Epithelial cell of esophagus (primary cell): ENCODE results near the gene COG2.

Experiments used
- DNase-seq: peaks from one replicate; pipeline ENCODE4 v3.0.0; 2010; ENCODE audit warnings: low read depth
- H3K4me3 ChIP-seq: 2 replicates; pipeline ENCODE4 v1.5.1; 2011; ENCODE audit warnings: mild to moderate bottlenecking, low read length, control low read depth
- CTCF ChIP-seq: IDR thresholded peaks from 2 replicates; pipeline ENCODE4 v1.5.1; 2011; ENCODE audit warnings: low read depth, mild to moderate bottlenecking, low read length, control low read depth, inconsistent platforms; ENCODE audit not compliant: insufficient read depth; ENCODE audit errors: missing control alignments

The COG2 gene

GRCh38 chr1:230704830-230705229 is 62.5 kb downstream of the COG2 start:
- DNase-seq = no peak
- no peak for TF ChIP-seq CTCF
- no peak overlapping the region for H3K4me3 ChIP-seq

DNA sequence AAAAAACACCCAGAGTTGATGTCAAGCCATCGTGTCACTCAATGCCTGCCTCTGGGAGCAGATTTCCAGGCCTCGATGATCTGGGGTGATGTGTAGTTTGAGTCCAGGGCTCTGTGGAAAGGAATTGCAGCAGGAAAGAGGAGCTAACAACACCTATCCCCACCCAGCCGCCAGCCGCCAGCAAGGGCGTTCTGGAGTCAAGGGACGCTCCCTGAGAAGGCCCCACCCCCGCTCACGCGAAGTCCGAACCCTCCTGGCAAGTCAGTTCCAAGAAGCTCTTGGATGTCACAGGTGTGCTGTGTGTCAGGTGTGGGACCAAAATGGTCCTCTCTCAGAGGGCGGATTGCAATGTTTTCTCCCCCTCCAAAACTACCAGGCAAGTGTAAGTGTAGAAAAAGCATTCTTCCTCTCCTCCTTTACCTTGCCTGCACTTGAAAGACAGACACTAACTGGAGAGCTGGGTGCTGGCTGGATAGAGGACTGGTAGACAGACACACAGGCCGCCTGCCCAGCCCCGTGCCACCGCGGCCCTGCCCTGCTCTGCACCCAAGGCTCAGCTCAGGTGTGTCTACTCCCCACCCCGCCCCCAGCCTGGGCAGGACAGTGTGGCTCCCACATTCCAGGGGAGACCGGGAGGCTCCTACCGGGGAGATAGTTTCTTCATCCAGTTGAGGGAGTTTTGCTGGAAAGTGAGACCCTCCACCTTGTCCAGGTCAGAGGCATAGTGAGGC is 63.2 kb downstream of the COG2 start:
- no peak for TF ChIP-seq CTCF
- no peak for DNase-seq
- no peak overlapping the region for H3K4me3 ChIP-seq

- DNase-seq = no peak
- TF ChIP-seq CTCF = no peak
- H3K4me3 ChIP-seq = no peak overlapping the region
These were observed 63.9 kb downstream of the COG2 start for GRCh38 chr1:230706020-230706699.

DNA sequence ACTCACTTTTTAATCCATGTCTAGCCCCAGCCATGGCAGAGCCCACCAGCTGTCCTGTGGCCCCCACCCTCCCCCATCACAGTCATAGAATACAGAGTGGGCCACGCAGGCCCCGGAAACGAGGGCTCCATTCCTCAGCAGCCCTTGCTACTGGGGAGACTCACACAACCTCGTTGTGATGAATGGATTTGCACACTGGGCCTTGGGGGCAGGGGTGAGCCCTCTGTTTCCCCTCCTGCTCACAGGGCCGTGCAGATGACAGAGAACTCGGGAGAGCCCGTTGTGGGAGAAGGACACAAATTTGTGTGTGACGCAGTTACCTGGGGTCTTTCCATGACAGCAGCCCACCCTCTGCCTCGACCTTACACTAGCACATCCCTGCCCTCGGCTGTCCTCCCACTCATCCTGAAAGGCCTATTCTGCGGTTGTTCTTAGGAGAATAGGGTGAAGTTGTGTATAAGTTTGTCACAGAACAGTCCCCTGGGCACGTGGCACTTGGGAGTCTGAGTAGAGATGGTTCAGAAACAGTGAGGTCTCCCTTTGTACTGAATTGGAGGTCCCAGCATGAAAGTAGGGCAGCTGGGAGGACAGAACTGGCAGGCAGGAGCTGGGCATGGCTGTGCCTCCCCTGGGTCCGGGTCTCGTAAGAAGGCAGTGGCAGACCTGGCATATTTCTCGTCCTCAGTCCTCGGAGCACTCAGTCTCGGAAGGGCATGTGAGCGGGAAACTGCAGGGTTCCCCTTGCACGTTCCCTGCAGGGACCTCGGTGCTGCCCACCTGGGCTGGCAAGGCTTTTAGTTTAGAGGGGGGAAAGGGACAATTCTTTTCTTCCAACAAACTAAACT is 64.8 kb downstream of the COG2 start:
- H3K4me3 ChIP-seq = no peak overlapping the region
- no peak for DNase-seq
- no peak for TF ChIP-seq CTCF

- H3K4me3 ChIP-seq = no peak overlapping the region
- no peak for DNase-seq
- no peak for TF ChIP-seq CTCF
These were observed 65.7 kb downstream of the COG2 start for GRCh38 chr1:230707732-230708630.
